Tibial artery (tissue), 4 donors: Measurements from ENCODE around the gene SLC7A6OS.

Experiments used
- DNase-seq, 2 donors: peaks; one replicate each; pipeline ENCODE4 v3.0.0-alpha.2; 2019
- H3K27ac ChIP-seq, 2 donors: fragments of 200-600 bp; sonication (generic) in 1 of 2; 1 replicate in 1 of 2; 2 replicates in 1 of 2; pipeline ENCODE4 v1.5.1; 2018 to 2019; ENCODE audit warnings: mild to moderate bottlenecking in 1 of 2
- H3K27me3 ChIP-seq, 2 donors: fragments of 200-600 bp; sonication (generic) in 1 of 2; one replicate each; pipeline versions ENCODE4 v1.5.1 to v1.6.0; 2016 to 2019
- H3K36me3 ChIP-seq, 3 donors: fragments of 200-600 bp; sonication (generic) in 2 of 3; one replicate each; pipeline ENCODE4 v1.5.1; 2016 to 2019; ENCODE audit warnings: mild to moderate bottlenecking in 2 of 3
- H3K4me1 ChIP-seq, 4 donors: fragments of 200-600 bp; sonication (generic) in 2 of 4; 1 replicate in 3 of 4; 2 replicates in 1 of 4; pipeline ENCODE4 v1.5.1; 2016 to 2019
- H3K4me3 ChIP-seq, 2 donors: fragments of 200-600 bp; sonication (generic) in 1 of 2; 1 replicate in 1 of 2; 2 replicates in 1 of 2; pipeline ENCODE4 v1.5.1; 2018 to 2019; ENCODE audit warnings: mild to moderate bottlenecking in 2 of 2
- H3K9me3 ChIP-seq, 3 donors: fragments of 200-600 bp; sonication (generic) in 1 of 3; one replicate each; pipeline ENCODE4 v1.5.1; 2016 to 2019
- CTCF ChIP-seq, 2 experiments: fragments of 200-600 bp in 1 of 2; fragments of 450-650 bp in 1 of 2; IDR thresholded peaks; one replicate each; pipeline ENCODE4 v1.5.1; 2017 to 2019; ENCODE audit warnings: antibody characterized with exemption in 2 of 2, mild to moderate bottlenecking in 1 of 2, moderate library complexity in 1 of 2
- intact Hi-C: fragments of 100-400 bp; cut with DNase I; formaldehyde crosslinking; loops from one replicate; pipeline ENCODE4 v1.15.0; 2023; ENCODE audit warnings: low total_unique reads

The SLC7A6OS gene

GRCh38 chr16:68306633-68307032 lies 4.1 kb downstream of the SLC7A6OS start:
- DNase-seq = no peak
- Histone ChIP-seq H3K9me3 (no peaks in the 10 kb centered on the region), H3K4me3 (no peak overlapping the region), H3K36me3 (peaks cover 34 to 75% (median 62%) of the 10 kb centered on the region in 3 donors), H3K4me1 (peaks cover 0 to 28% (median 19%) of the 10 kb centered on the region in 4 donors), H3K27me3 (no peaks in the 10 kb centered on the region), H3K27ac (no peak overlapping the region)
- intact Hi-C loops = no loop called here
- TF ChIP-seq CTCF (IDR thresholded peaks at IDR 0.05) = no peak

- Histone ChIP-seq H3K27me3 (no peaks in the 10 kb centered on the region), H3K27ac (no peak overlapping the region), H3K4me3 (no peak overlapping the region), H3K9me3 (no peaks in the 10 kb centered on the region), H3K4me1 (peaks cover 0 to 13% (median 4%) of the 10 kb centered on the region in 4 donors), H3K36me3 (peaks cover 67 to 99% (median 86%) of the 10 kb centered on the region in 3 donors)
- no peak for TF ChIP-seq CTCF (IDR thresholded peaks at IDR 0.05)
- DNase-seq = no peak
- intact Hi-C loops = no loop called here
These were observed 9.8 kb downstream of the SLC7A6OS start for GRCh38 chr16:68300734-68301459.

GRCh38 chr16:68299571-68300453 lies 10.9 kb downstream of the SLC7A6OS start:
- H3K27ac ChIP-seq = peak overlapping the region in 1 of 2 donors; percentile 39
- DNase-seq = no peak
- H3K4me3 ChIP-seq = no peak overlapping the region
- H3K36me3 ChIP-seq = peaks cover 76 to 94% (median 92%) of the 10 kb centered on the region in 3 donors
- peaks cover 0 to 13% (median 4%) of the 10 kb centered on the region in 4 donors for H3K4me1 ChIP-seq
- H3K27me3 ChIP-seq = no peaks in the 10 kb centered on the region
- intact Hi-C loops = no loop called here
- no peaks in the 10 kb centered on the region for H3K9me3 ChIP-seq
- no peak for TF ChIP-seq CTCF (IDR thresholded peaks at IDR 0.05)

- no peak overlapping the region for H3K4me3 ChIP-seq
- intact Hi-C loops = no loop called here
- TF ChIP-seq CTCF (IDR thresholded peaks at IDR 0.05) = no peak
- no peaks in the 10 kb centered on the region for H3K27me3 ChIP-seq
- peak overlapping the region; percentile 20 to 39 for H3K27ac ChIP-seq
- no peaks in the 10 kb centered on the region for H3K9me3 ChIP-seq
- H3K4me1 ChIP-seq = peaks cover 0 to 13% (median 4%) of the 10 kb centered on the region in 4 donors
- DNase-seq = peak; percentile 58 to 77
- H3K36me3 ChIP-seq = peaks cover 81 to 93% (median 92%) of the 10 kb centered on the region in 3 donors
These were observed 11.7 kb downstream of the SLC7A6OS start for GRCh38 chr16:68298907-68299561.

GRCh38 chr16:68298312-68298711 lies 12.4 kb downstream of the SLC7A6OS start:
- Histone ChIP-seq H3K27me3 (no peaks in the 10 kb centered on the region), H3K4me1 (peaks cover 0 to 13% (median 4%) of the 10 kb centered on the region in 4 donors), H3K9me3 (no peaks in the 10 kb centered on the region), H3K4me3 (no peak overlapping the region), H3K36me3 (peaks cover 84 to 93% (median 88%) of the 10 kb centered on the region in 3 donors), H3K27ac (peak overlapping the region; percentile 20 to 39)
- DNase-seq = no peak
- intact Hi-C loops = no loop called here
- TF ChIP-seq CTCF (IDR thresholded peaks at IDR 0.05) = no peak
